Kidney (tissue), 14 donors: ENCODE data around the gene INVS. TPM values are rescaled to one million over a fixed set of nuclear protein-coding genes. Genes with fewer than 3 reads are reported as not detected.

Experiments
- DNase-seq, 5 donors: peaks; one replicate each; pipeline ENCODE4 v3.0.0-alpha.2; 2013 to 2020
- FAIRE-seq: peaks from 2 replicates; lab custom pipeline; 2012; peaks lifted over from hg19 to GRCh38; lab: Jason Lieb, UNC
- H3K27ac ChIP-seq, 2 donors: one replicate each; pipeline ENCODE4 v1.7.0; 2013; ENCODE audit warnings: low read depth in 2 of 2, low read length in 2 of 2, inconsistent platforms in 1 of 2
- H3K27me3 ChIP-seq: one replicate; pipeline ENCODE4 v1.7.1; 2013; ENCODE audit warnings: low read length, inconsistent platforms; ENCODE audit not compliant: control insufficient read depth, insufficient read depth
- H3K36me3 ChIP-seq, 3 donors: one replicate each; pipeline versions ENCODE4 v1.7.0 to v1.7.1; 2013; ENCODE audit warnings: low read length in 3 of 3, control low read depth in 1 of 3, inconsistent platforms in 1 of 3; ENCODE audit not compliant: insufficient read depth in 3 of 3, control insufficient read depth in 2 of 3
- H3K4me1 ChIP-seq, 3 donors: one replicate each; pipeline versions ENCODE4 v1.7.0 to v1.7.1; 2013; ENCODE audit warnings: low read length in 3 of 3, inconsistent platforms in 1 of 3, low read depth in 1 of 3; ENCODE audit not compliant: control insufficient read depth in 2 of 3, insufficient read depth in 2 of 3
- H3K4me3 ChIP-seq, 3 donors: one replicate each; pipeline versions ENCODE4 v1.7.0 to v1.8.1; 2013; ENCODE audit warnings: low read length in 3 of 3, control low read depth in 1 of 3, inconsistent platforms in 1 of 3
- H3K9ac ChIP-seq, 3 donors: one replicate each; pipeline versions ENCODE4 v1.7.0 to v1.7.1; 2013; ENCODE audit warnings: low read length in 3 of 3, control low read depth in 1 of 3, inconsistent platforms in 1 of 3
- H3K9me3 ChIP-seq, 3 donors: one replicate each; pipeline versions ENCODE4 v1.7.0 to v1.7.1; 2013; ENCODE audit warnings: low read length in 3 of 3, control low read depth in 1 of 3, inconsistent platforms in 1 of 3; ENCODE audit not compliant: control insufficient read depth in 2 of 3, insufficient read depth in 1 of 3
- intact Hi-C: fragments of 100-400 bp; cut with DNase I; formaldehyde crosslinking; loops from one replicate; pipeline ENCODE4 v1.11.1; 2022
- polyA plus RNA-seq: library from polyadenylated mRNA; stranded (reverse); fragments of 350-450 nt; fragmentation: Illumina TruSeq; extraction: RNeasy Lipid Tissue Mini Kit (QIAGEN cat#74804); gene quantifications from one replicate; pipeline ENCODE4 v1.2.3, GENCODE V29; 2014; ENCODE audit warnings: low read depth, low replicate concordance; ENCODE audit not compliant: insufficient read depth
- total RNA-seq: library from RNA; stranded (reverse); fragmentation: NEBNext Ultra II Directional; extraction: Animal tissue kit (Norgen Biotek cat#: 25700); gene quantifications from one replicate; pipeline ENCODE4 v1.2.1, GENCODE V29; 2021
- TF ChIP-seq, protein P1 (sequence below): IDR thresholded peaks from 3 replicates; pipeline ENCODE4 v1.5.1; 2012; ENCODE audit warnings: mild to moderate bottlenecking, moderate library complexity, borderline replicate concordance; ENCODE audit not compliant: insufficient read depth; ENCODE audit errors: extremely low read depth
- donor health status: control.
- donor health status: control.
- donor health status: control.
- donor health status: control.
- donor health status: control.
- donor health status: DM: yes; HTN: yes; CAD: no.
- donor health status: Normal renal cell carcinoma (clear cell type).

Gene INVS
- total and polyA plus RNA-seq, 2 donors from 2014 or later: 7.1 to 19.7 TPM

DNA sequence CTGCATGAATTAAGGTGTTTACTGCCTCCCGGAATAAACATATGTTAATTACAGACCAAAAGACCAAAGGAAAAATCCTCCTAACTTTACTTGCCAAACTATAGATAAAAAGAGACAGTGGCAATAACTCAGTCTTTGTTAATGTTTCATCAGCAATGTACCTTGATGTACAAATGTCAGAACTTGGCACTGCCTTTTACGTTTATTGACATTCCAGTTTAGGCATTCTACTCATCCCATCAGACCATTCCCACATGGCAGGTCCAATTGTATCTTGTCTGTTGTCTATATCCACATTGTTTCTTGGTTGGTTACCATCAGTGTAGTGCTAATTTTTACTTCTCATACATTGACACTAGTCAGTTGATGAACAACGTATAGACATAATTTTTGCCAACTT is 168.2 kb downstream of the INVS start:
- no peak overlapping the region for H3K27ac ChIP-seq
- no peak for DNase-seq

DNA sequence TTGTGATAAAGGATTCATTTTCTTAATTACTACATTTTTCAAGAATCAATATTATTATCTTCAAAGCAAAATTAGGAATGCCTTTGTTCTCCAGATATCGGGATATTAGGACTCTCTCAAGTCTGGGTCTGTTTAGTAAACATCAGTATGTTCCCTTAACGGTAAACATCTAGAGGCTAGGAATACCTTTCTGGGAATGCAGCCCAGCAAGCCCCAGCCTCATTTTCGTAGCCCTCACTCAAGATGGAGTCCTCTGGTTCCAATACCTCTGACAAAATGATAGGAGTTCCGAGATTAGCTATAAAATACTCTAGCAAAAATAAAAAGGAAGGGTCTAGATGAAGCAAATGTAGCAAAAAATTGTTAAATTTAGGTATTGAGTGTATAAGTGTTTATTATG is 169.2 kb downstream of the INVS start:
- no peak for FAIRE-seq
- DNase-seq: no peak
- Histone ChIP-seq H3K27ac (no peak overlapping the region), H3K4me1 (no peaks in the 10 kb centered on the region), H3K36me3 (peaks cover 0 to 9% (median 2%) of the 10 kb centered on the region in 3 donors), H3K9ac (no peak overlapping the region), H3K27me3 (no peaks in the 10 kb centered on the region), H3K4me3 (no peak overlapping the region), H3K9me3 (no peaks in the 10 kb centered on the region)
- TF ChIP-seq, protein P1, sequence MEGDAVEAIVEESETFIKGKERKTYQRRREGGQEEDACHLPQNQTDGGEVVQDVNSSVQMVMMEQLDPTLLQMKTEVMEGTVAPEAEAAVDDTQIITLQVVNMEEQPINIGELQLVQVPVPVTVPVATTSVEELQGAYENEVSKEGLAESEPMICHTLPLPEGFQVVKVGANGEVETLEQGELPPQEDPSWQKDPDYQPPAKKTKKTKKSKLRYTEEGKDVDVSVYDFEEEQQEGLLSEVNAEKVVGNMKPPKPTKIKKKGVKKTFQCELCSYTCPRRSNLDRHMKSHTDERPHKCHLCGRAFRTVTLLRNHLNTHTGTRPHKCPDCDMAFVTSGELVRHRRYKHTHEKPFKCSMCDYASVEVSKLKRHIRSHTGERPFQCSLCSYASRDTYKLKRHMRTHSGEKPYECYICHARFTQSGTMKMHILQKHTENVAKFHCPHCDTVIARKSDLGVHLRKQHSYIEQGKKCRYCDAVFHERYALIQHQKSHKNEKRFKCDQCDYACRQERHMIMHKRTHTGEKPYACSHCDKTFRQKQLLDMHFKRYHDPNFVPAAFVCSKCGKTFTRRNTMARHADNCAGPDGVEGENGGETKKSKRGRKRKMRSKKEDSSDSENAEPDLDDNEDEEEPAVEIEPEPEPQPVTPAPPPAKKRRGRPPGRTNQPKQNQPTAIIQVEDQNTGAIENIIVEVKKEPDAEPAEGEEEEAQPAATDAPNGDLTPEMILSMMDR: no peak
- intact Hi-C loops: no loop called here

More for the DNA sequence above, 168.2 kb downstream of the INVS start:
- no peak overlapping the region for H3K9ac ChIP-seq
- FAIRE-seq: no peak
- H3K36me3 ChIP-seq: peaks cover 0 to 9% (median 2%) of the 10 kb centered on the region in 3 donors
- TF ChIP-seq, protein P1: no peak
- H3K27me3 ChIP-seq: no peaks in the 10 kb centered on the region
- no peaks in the 10 kb centered on the region for H3K9me3 ChIP-seq
- no peak overlapping the region for H3K4me3 ChIP-seq
- H3K4me1 ChIP-seq: no peaks in the 10 kb centered on the region
- intact Hi-C loops: no loop called here

DNA sequence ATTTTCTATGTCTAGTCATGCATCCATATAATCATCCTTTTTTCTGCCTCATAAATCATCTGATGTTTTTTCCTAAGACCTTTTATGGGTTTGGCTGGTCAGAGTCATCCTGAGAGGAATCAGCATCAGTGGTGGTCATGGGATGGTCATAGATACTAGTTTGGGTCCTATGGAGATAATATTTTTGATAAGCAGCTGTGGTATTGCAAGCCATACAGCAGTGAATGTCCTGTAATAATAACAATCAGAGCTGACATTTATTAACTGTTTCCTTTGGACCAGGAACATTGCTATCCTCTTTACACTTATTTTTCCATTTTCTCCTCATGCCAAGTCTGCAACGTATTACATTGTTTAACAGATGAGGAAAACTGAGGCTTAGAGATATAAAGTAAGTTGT is 170.6 kb downstream of the INVS start:
- Histone ChIP-seq H3K27me3 (no peaks in the 10 kb centered on the region), H3K9ac (no peak overlapping the region), H3K9me3 (no peaks in the 10 kb centered on the region), H3K36me3 (peaks cover 0 to 9% (median 2%) of the 10 kb centered on the region in 3 donors), H3K4me3 (no peak overlapping the region), H3K4me1 (no peaks in the 10 kb centered on the region), H3K27ac (no peak overlapping the region)
- DNase-seq: no peak
- TF ChIP-seq, protein P1: no peak
- intact Hi-C loops: no loop called here
- FAIRE-seq: no peak
